ENCODE measurements around the gene SCTR. TPM values are rescaled to one million over a fixed set of nuclear protein-coding genes. Genes with fewer than 3 reads are reported as not detected.

Gene SCTR
- total and polyA plus RNA-seq, 2 of the 13 experiments (the other 11 are each of a cell fraction or from before 2014, with no cell fraction given) = not detected

- peak; percentile 44; the same call in 1 of the 2 replicates for TF ChIP-seq HBP1 (CRISPR knock-in tag; IDR thresholded peaks at IDR 0.05; ENCODE audit: low read depth)
- no peak for TF ChIP-seq ZNF770 (CRISPR knock-in tag; IDR thresholded peaks at IDR 0.05)
- TF ChIP-seq PATZ1 (CRISPR knock-in tag; IDR thresholded peaks at IDR 0.05) = peak; percentile 91
- no peak for TF ChIP-seq ZNF652 (CRISPR knock-in tag; IDR thresholded peaks at IDR 0.05; ENCODE audit: borderline replicate concordance, low read depth)
- peak; percentile 39; the same call in 1 of the 2 replicates for TF ChIP-seq NAIF1 (CRISPR knock-in tag; IDR thresholded peaks at IDR 0.05; ENCODE audit: borderline replicate concordance)
- TF ChIP-seq RAD21 (CRISPR knock-in tag; IDR thresholded peaks at IDR 0.05) = no peak
- peak; percentile 71; the same call in 1 of the 2 replicates for TF ChIP-seq ZNF598 (CRISPR knock-in tag; IDR thresholded peaks at IDR 0.05; ENCODE audit: borderline replicate concordance)
- peak; percentile 53; the same call in 1 of the 2 replicates for TF ChIP-seq ERF (CRISPR knock-in tag; IDR thresholded peaks at IDR 0.05)
- TF ChIP-seq ZNF121 (CRISPR knock-in tag; IDR thresholded peaks at IDR 0.05) = 0 out of 2 replicates have a peak, but pooled peaks have one; percentile 18
- TF ChIP-seq SMARCE1 (IDR thresholded peaks at IDR 0.05; ENCODE audit: borderline replicate concordance) = no peak
- peak in 1 of 2 experiments; percentile 69; a peak in 2 of 4 replicates for TF ChIP-seq REST (IDR thresholded peaks at IDR 0.05; ENCODE audit: borderline replicate concordance in 1 of 2, low read depth in 1 of 2, low read length in 2 of 2)
- 0 out of 2 replicates have a peak, but pooled peaks have one; percentile 30 for TF ChIP-seq POGZ (CRISPR knock-in tag; IDR thresholded peaks at IDR 0.05)
- peak; percentile 82 for TF ChIP-seq NCOA2 (CRISPR knock-in tag; IDR thresholded peaks at IDR 0.05)
- no peak for TF ChIP-seq THYN1 (CRISPR knock-in tag; IDR thresholded peaks at IDR 0.05; ENCODE audit: borderline replicate concordance, low read depth)
- 0 out of 2 replicates have a peak, but pooled peaks have one; percentile 31 for TF ChIP-seq FOXC1 (CRISPR knock-in tag; IDR thresholded peaks at IDR 0.05; ENCODE audit: borderline replicate concordance)
- TF ChIP-seq ZNF567 (CRISPR knock-in tag; IDR thresholded peaks at IDR 0.05; ENCODE audit: borderline replicate concordance) = no peak
- TF ChIP-seq ZNF101 (CRISPR knock-in tag; IDR thresholded peaks at IDR 0.05; ENCODE audit: borderline replicate concordance, low read depth) = no peak
These were observed 97.4 kb downstream of the SCTR start (continued) for GRCh38 chr2:119426801-119427395.
